ENCODE measurements around the gene ODF4. TPM values are rescaled to one million over a fixed set of nuclear protein-coding genes. Genes with fewer than 3 reads are reported as not detected.

Gene ODF4
- total RNA-seq, 1 donor from 2014 or later = not detected

- Histone ChIP-seq H3K4me1 (ENCODE audit: control insufficient read depth in 3 of 3, insufficient read depth in 3 of 3, low read length in 3 of 3) (peaks cover 2 to 8% (median 7%) of the 10 kb centered on the region in 3 donors), H3K36me3 (ENCODE audit: control insufficient read depth in 3 of 3, insufficient read depth in 3 of 3, low read length in 3 of 3) (no peaks in the 10 kb centered on the region), H3K27ac (ENCODE audit: low read depth, low read length) (no peak overlapping the region), H3K9me3 (ENCODE audit: control insufficient read depth in 3 of 3, low read length in 3 of 3) (no peaks in the 10 kb centered on the region), H3K9ac (ENCODE audit: low read depth in 1 of 3, low read length in 3 of 3) (peak overlapping the region in 1 of 3 donors; percentile 33), H3K27me3 (ENCODE audit: control insufficient read depth in 3 of 3, insufficient read depth in 3 of 3, low read length in 3 of 3) (peaks cover 31 to 52% (median 41%) of the 10 kb centered on the region in 3 donors), H3K4me3 (ENCODE audit: low read length in 3 of 3) (peak overlapping the region in 1 of 3 donors; percentile 6)
Observed at GRCh38 chr17:8312251-8312650, 27.4 kb upstream of the ODF4 start.

GRCh38 chr17:8312726-8313600 lies 26.7 kb upstream of the ODF4 start:
- H3K27ac ChIP-seq (ENCODE audit: low read depth, low read length) = no peak overlapping the region
- H3K4me3 ChIP-seq (ENCODE audit: low read length in 3 of 3) = no peak overlapping the region
- peaks cover 36 to 52% (median 41%) of the 10 kb centered on the region in 3 donors for H3K27me3 ChIP-seq (ENCODE audit: control insufficient read depth in 3 of 3, insufficient read depth in 3 of 3, low read length in 3 of 3)

GRCh38 chr17:8314797-8315763 lies 24.6 kb upstream of the ODF4 start:
- peak overlapping the region in 1 of 3 donors; percentile 16 for H3K9ac ChIP-seq (ENCODE audit: low read depth in 1 of 3, low read length in 3 of 3)
- peaks cover 42 to 52% (median 50%) of the 10 kb centered on the region in 3 donors for H3K27me3 ChIP-seq (ENCODE audit: control insufficient read depth in 3 of 3, insufficient read depth in 3 of 3, low read length in 3 of 3)
- no peaks in the 10 kb centered on the region for H3K9me3 ChIP-seq (ENCODE audit: control insufficient read depth in 3 of 3, low read length in 3 of 3)
- H3K4me3 ChIP-seq (ENCODE audit: low read length in 3 of 3) = no peak overlapping the region
- H3K36me3 ChIP-seq (ENCODE audit: control insufficient read depth in 3 of 3, insufficient read depth in 3 of 3, low read length in 3 of 3) = no peaks in the 10 kb centered on the region
- H3K4me1 ChIP-seq (ENCODE audit: control insufficient read depth in 3 of 3, insufficient read depth in 3 of 3, low read length in 3 of 3) = peaks cover 2 to 8% (median 7%) of the 10 kb centered on the region in 3 donors
- H3K27ac ChIP-seq (ENCODE audit: low read depth, low read length) = no peak overlapping the region

More at GRCh38 chr17:8312726-8313600, 26.7 kb upstream of the ODF4 start:
- no peaks in the 10 kb centered on the region for H3K9me3 ChIP-seq (ENCODE audit: control insufficient read depth in 3 of 3, low read length in 3 of 3)
- no peaks in the 10 kb centered on the region for H3K36me3 ChIP-seq (ENCODE audit: control insufficient read depth in 3 of 3, insufficient read depth in 3 of 3, low read length in 3 of 3)
- peak overlapping the region in 1 of 3 donors; percentile 8 for H3K9ac ChIP-seq (ENCODE audit: low read depth in 1 of 3, low read length in 3 of 3)
- H3K4me1 ChIP-seq (ENCODE audit: control insufficient read depth in 3 of 3, insufficient read depth in 3 of 3, low read length in 3 of 3) = peaks cover 2 to 8% (median 7%) of the 10 kb centered on the region in 3 donors

GRCh38 chr17:8315764-8316217 lies 23.8 kb upstream of the ODF4 start:
- no peaks in the 10 kb centered on the region for H3K36me3 ChIP-seq (ENCODE audit: control insufficient read depth in 3 of 3, insufficient read depth in 3 of 3, low read length in 3 of 3)
- no peak overlapping the region for H3K4me3 ChIP-seq (ENCODE audit: low read length in 3 of 3)
- H3K9ac ChIP-seq (ENCODE audit: low read depth in 1 of 3, low read length in 3 of 3) = no peak overlapping the region
- H3K27me3 ChIP-seq (ENCODE audit: control insufficient read depth in 3 of 3, insufficient read depth in 3 of 3, low read length in 3 of 3) = peaks cover 42 to 48% (median 45%) of the 10 kb centered on the region in 3 donors
- no peak overlapping the region for H3K27ac ChIP-seq (ENCODE audit: low read depth, low read length)
- H3K9me3 ChIP-seq (ENCODE audit: control insufficient read depth in 3 of 3, low read length in 3 of 3) = no peaks in the 10 kb centered on the region
- H3K4me1 ChIP-seq (ENCODE audit: control insufficient read depth in 3 of 3, insufficient read depth in 3 of 3, low read length in 3 of 3) = peaks cover 2 to 8% (median 7%) of the 10 kb centered on the region in 3 donors

- no peak overlapping the region for H3K9ac ChIP-seq (ENCODE audit: low read depth in 1 of 3, low read length in 3 of 3)
- no peak overlapping the region for H3K27ac ChIP-seq (ENCODE audit: low read depth, low read length)
- H3K36me3 ChIP-seq (ENCODE audit: control insufficient read depth in 3 of 3, insufficient read depth in 3 of 3, low read length in 3 of 3) = no peaks in the 10 kb centered on the region
- H3K27me3 ChIP-seq (ENCODE audit: control insufficient read depth in 3 of 3, insufficient read depth in 3 of 3, low read length in 3 of 3) = peaks cover 30 to 33% (median 33%) of the 10 kb centered on the region in 3 donors
- H3K4me1 ChIP-seq (ENCODE audit: control insufficient read depth in 3 of 3, insufficient read depth in 3 of 3, low read length in 3 of 3) = peaks cover 2 to 8% (median 7%) of the 10 kb centered on the region in 3 donors
- no peaks in the 10 kb centered on the region for H3K9me3 ChIP-seq (ENCODE audit: control insufficient read depth in 3 of 3, low read length in 3 of 3)
- H3K4me3 ChIP-seq (ENCODE audit: low read length in 3 of 3) = no peak overlapping the region
Observed at GRCh38 chr17:8318010-8318935, 21.4 kb upstream of the ODF4 start.

GRCh38 chr17:8320262-8320661 lies 19.4 kb upstream of the ODF4 start:
- Histone ChIP-seq H3K4me1 (ENCODE audit: control insufficient read depth in 3 of 3, insufficient read depth in 3 of 3, low read length in 3 of 3) (peaks cover 2 to 6% (median 4%) of the 10 kb centered on the region in 3 donors), H3K4me3 (ENCODE audit: low read length in 3 of 3) (no peak overlapping the region), H3K27ac (ENCODE audit: low read depth, low read length) (no peak overlapping the region), H3K36me3 (ENCODE audit: control insufficient read depth in 3 of 3, insufficient read depth in 3 of 3, low read length in 3 of 3) (no peaks in the 10 kb centered on the region), H3K9me3 (ENCODE audit: control insufficient read depth in 3 of 3, low read length in 3 of 3) (no peaks in the 10 kb centered on the region), H3K9ac (ENCODE audit: low read depth in 1 of 3, low read length in 3 of 3) (no peak overlapping the region), H3K27me3 (ENCODE audit: control insufficient read depth in 3 of 3, insufficient read depth in 3 of 3, low read length in 3 of 3) (peaks cover 24 to 28% (median 27%) of the 10 kb centered on the region in 3 donors)

GRCh38 chr17:8320990-8321389 lies 18.6 kb upstream of the ODF4 start:
- H3K9ac ChIP-seq (ENCODE audit: low read depth in 1 of 3, low read length in 3 of 3) = no peak overlapping the region
- peaks cover 0 to 5% (median 4%) of the 10 kb centered on the region in 3 donors for H3K4me1 ChIP-seq (ENCODE audit: control insufficient read depth in 3 of 3, insufficient read depth in 3 of 3, low read length in 3 of 3)
- H3K4me3 ChIP-seq (ENCODE audit: low read length in 3 of 3) = no peak overlapping the region
- H3K27ac ChIP-seq (ENCODE audit: low read depth, low read length) = no peak overlapping the region
- H3K36me3 ChIP-seq (ENCODE audit: control insufficient read depth in 3 of 3, insufficient read depth in 3 of 3, low read length in 3 of 3) = no peaks in the 10 kb centered on the region
- H3K27me3 ChIP-seq (ENCODE audit: control insufficient read depth in 3 of 3, insufficient read depth in 3 of 3, low read length in 3 of 3) = peaks cover 21 to 25% (median 21%) of the 10 kb centered on the region in 3 donors
- H3K9me3 ChIP-seq (ENCODE audit: control insufficient read depth in 3 of 3, low read length in 3 of 3) = no peaks in the 10 kb centered on the region

GRCh38 chr17:8322061-8322460 lies 17.6 kb upstream of the ODF4 start:
- no peaks in the 10 kb centered on the region for H3K9me3 ChIP-seq (ENCODE audit: control insufficient read depth in 3 of 3, low read length in 3 of 3)
- peaks cover 6 to 11% (median 6%) of the 10 kb centered on the region in 3 donors for H3K4me1 ChIP-seq (ENCODE audit: control insufficient read depth in 3 of 3, insufficient read depth in 3 of 3, low read length in 3 of 3)
- no peak overlapping the region for H3K4me3 ChIP-seq (ENCODE audit: low read length in 3 of 3)
- no peaks in the 10 kb centered on the region for H3K36me3 ChIP-seq (ENCODE audit: control insufficient read depth in 3 of 3, insufficient read depth in 3 of 3, low read length in 3 of 3)
- no peak overlapping the region for H3K9ac ChIP-seq (ENCODE audit: low read depth in 1 of 3, low read length in 3 of 3)
- H3K27ac ChIP-seq (ENCODE audit: low read depth, low read length) = no peak overlapping the region
- peaks cover 18 to 24% (median 24%) of the 10 kb centered on the region in 3 donors for H3K27me3 ChIP-seq (ENCODE audit: control insufficient read depth in 3 of 3, insufficient read depth in 3 of 3, low read length in 3 of 3)

- Histone ChIP-seq H3K9me3 (ENCODE audit: control insufficient read depth in 3 of 3, low read length in 3 of 3) (no peaks in the 10 kb centered on the region), H3K36me3 (ENCODE audit: control insufficient read depth in 3 of 3, insufficient read depth in 3 of 3, low read length in 3 of 3) (no peaks in the 10 kb centered on the region), H3K9ac (ENCODE audit: low read depth in 1 of 3, low read length in 3 of 3) (no peak overlapping the region), H3K4me1 (ENCODE audit: control insufficient read depth in 3 of 3, insufficient read depth in 3 of 3, low read length in 3 of 3) (peaks cover 9 to 15% (median 10%) of the 10 kb centered on the region in 3 donors), H3K27me3 (ENCODE audit: control insufficient read depth in 3 of 3, insufficient read depth in 3 of 3, low read length in 3 of 3) (peaks cover 11 to 29% (median 16%) of the 10 kb centered on the region in 3 donors), H3K4me3 (ENCODE audit: low read length in 3 of 3) (no peak overlapping the region), H3K27ac (ENCODE audit: low read depth, low read length) (no peak overlapping the region)
Observed at GRCh38 chr17:8324132-8324531, 15.5 kb upstream of the ODF4 start.

Measured in skeletal muscle tissue (tissue), 4 donors.